HG02588 (cell line): ENCODE measurements around the gene PPCDC.

Experiments
- ATAC-seq: cut with Tn5 transposase; IDR thresholded peaks from one replicate; pipeline ENCODE4 v1.9.1; 2021; ENCODE audit warnings: mild to moderate bottlenecking, moderate library complexity; ENCODE audit not compliant: unreplicated experiment

The PPCDC gene

DNA sequence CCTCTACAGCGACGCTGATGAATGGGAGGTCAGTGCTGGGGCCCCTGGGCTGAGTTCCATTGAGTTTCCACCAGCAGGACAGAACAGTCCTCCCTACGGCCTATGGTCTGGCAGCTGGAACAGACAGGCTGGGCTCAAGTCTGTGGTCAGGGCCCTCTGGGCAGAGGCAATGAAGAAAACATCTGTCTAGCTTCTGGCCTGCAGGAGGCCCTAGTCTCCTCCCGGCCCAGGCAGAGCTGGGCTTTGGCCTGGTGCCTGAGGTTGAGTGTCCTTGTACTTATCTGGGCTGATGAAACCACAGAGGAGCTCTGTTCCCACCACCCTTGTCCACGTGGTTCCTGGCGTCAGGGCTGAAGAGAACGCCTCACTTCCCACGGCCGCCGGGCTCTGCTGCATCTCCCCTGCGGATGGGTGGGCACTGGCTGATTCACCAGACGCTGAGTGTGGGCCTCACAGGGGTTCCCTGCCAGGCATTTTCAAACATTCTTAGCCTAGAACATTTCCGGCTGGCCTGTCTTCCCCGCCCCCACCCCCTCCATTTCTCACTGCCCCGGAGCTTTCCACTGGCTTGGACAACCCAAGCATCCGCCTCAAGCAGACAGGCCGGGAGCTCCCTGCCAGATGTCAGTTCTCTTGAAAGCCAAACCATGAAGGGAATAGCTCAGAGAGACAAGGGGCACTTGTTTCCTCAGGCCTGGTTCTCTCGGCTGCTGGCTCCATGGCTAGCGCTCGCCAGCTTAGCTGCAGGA lies 20.3 kb downstream of the PPCDC start:
- peak; percentile 15 for ATAC-seq

DNA sequence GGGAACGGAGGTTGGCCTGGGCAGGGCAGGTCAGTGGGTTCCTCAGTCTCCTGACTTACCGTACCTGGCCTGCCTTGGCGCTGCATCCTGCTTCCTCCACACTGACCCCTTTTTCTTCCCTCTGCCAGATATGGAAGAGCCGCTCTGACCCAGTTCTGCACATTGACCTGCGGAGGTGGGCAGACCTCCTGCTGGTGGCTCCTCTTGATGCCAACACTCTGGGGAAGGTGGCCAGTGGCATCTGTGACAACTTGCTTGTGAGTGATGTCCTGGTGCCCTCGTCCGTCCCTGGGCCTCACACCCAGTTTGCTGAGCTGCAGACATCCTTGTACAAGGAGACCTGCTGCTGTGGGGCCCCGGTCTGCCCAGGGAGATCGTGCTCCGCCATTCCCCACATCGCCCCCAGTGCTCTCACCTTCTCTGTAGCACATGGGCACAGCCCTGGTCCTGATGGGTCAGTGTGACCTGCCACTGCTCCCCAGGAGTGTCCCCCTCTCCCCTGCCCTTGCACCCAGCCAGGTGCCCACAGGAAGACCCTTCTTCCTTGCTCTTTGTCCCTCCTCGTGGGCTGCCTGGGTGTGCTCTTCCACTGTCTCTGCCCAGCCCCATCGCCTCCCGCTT lies 21.0 kb downstream of the PPCDC start:
- ATAC-seq, result no peak

DNA sequence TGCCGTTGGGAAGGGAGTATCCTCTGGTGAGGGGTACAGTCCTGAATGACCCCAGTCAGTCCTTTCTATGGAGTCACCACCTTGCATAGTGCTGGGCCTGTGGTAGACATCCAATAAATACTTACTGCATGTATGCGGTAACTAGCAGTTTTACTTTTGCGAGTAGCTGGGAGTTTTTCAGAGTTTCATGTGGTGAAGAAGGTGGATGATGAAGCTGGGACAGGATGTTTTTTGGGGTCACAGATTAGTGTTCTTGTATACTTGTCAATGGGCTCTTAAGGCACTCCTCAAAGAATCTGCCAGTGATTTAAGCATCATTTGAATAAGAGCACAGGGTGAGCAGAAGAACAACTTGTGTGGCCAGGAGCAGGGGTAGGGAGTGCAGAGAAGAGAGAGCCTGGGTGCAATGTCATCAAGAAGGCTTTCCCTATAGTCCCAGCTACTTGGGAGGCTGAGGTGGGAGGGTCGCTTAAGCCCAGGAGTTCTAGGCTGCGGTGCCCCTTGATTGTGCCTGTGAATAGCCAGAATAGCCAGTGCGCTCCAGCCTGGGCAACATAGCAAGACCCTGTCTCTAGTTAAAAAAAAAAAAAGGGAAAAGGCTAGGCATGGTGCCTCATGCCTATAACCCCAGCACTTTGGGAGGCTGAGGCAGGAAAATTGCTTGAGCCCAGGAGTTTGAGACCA lies 22.1 kb downstream of the PPCDC start:
- ATAC-seq, result no peak

DNA sequence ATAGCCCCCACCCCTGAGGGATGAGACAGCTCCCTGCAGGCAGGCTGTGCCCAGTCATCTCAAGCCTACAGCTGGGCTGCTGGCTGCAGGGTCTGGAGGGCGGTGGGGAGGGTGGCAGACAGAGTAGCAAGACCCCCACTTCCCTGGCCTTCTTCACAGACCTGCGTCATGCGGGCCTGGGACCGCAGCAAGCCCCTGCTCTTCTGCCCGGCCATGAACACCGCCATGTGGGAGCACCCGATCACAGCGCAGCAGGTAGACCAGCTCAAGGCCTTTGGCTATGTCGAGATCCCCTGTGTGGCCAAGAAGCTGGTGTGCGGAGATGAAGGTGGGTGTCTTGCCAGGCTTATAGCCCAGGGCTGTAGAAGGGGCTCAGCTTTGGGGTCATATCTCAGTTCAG lies 25.0 kb downstream of the PPCDC start:
- ATAC-seq, result no peak

DNA sequence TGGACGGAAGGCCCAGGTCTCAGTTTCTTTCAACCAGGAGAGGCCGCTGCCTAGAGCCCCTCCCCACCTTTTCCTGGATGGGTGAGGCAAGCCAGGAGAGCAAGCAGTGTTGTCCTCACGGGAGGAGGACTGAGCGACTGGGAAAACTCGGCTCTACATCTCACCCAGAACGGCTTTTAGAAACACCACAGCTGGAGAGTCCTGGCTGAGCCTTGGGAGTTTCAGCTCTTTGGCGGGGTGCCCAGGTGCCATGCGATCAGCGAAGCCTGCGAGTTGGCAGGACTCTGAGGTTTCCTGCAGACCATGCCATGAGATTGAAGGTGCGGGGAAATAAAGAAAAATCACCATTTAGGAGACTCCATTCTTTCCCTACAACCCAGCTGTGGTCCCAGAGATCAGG lies 26.0 kb downstream of the PPCDC start:
- no peak for ATAC-seq

DNA sequence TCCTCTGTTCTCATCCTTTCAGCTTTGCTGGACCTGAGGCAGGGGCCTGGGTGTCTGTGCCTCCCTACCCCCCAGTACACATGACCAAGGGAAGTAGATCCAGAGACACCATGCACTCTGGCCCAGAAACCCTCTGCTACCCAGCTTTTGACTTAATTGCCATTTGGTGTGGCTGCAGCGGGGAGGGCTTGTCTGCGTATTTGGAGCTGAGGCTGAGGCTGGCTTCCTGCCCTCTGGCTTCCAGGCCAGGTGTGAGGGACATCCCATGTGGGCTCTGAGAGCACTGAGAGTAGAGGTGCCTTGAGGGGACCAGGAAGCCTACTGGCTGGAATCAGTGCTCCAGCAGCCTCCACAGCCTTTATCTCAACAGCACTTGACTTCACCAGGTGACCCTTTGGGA lies 26.9 kb downstream of the PPCDC start:
- ATAC-seq, result no peak

DNA sequence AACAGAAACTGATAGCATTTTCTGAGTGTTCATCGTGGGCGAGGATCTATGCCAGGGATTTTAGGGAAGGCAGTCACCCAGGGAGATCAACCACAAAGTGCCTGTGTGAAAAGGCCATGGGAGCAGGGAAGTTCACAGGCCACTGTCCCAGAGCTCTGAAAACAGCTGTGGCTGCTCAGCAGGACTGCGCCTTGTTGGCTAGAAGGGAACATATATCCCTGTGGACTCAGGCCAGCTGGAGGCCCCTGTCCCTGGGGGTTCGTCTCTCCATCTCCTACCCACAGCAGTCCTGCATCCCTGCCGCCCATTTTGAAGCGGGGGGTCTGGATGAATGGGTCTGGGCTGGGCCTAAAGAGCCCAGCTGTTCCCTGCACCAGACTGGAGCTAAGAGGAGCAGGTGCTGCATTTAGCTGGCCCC lies 27.8 kb downstream of the PPCDC start:
- no peak for ATAC-seq

DNA sequence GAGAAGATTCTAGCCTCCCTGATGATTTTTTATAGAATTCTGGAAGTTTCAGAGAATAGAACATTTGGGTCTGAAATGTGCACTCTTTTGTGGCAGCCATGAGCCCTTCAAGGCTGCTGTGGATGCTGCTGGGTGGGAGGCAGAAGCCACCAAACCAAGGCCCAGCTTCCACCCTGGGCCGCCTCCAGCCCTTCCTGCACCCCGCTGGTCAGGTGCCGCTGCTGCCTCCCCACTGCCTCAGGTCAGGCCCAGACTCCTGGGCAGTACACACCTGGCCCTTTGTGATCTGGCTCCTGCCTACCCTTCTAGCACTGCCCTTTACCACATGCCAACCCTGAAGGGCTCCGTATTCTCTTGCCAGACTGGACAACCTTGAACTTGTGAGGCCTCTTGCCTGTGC lies 28.3 kb downstream of the PPCDC start:
- no peak for ATAC-seq

DNA sequence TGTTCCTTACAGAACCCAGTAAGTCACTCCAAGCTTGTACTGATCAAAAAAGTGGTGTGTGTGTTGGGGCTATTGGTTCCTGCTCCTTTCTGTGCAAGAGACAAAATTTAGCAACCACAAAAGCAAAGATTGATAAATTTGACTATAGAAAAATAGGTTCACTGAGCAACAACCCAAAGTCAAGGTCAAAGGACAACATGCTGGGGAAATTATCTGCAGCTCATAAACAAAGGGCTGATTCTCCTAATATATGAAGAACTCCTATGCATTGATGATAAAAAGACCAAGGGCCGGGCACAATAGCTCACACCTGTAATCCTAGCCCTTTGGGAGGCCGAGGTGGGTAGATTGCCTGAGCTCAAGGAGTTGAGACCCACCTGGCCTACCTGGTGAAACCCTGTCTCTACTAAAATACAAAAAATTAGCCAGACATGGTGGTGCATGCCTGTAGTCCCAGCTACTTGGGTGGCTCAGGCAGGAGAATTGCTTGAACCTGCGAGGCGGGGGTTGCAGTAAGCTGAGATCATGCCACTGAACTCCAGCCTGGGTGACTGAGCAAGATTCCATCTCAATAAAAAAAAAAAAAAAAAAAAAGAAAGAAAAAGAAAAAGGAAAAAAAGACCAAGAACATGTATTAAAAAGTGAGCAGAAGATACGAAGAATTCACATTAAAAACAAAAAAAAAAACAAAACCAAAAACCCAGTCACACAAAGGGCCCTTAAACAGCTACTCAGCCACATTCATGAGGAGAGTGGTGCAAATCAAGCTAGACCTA lies 29.8 kb downstream of the PPCDC start:
- ATAC-seq, result no peak

DNA sequence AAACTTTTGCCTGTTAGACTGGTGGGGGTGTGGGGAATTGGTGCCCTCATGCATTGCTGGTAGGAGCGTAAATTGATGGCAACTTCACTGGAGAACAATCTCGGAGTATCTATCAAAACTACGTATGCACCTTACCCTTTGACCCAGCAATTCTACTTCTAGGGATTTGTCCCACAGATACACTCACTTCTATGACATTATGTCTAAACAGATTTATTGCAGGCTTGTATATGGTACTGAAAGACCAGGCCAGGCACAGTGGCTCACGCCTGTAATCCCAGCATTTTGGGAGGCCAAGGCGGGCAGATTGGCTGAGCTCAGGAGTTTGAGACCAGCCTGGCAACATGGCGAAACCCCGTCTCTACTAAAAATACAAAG lies 30.3 kb downstream of the PPCDC start:
- no peak for ATAC-seq

DNA sequence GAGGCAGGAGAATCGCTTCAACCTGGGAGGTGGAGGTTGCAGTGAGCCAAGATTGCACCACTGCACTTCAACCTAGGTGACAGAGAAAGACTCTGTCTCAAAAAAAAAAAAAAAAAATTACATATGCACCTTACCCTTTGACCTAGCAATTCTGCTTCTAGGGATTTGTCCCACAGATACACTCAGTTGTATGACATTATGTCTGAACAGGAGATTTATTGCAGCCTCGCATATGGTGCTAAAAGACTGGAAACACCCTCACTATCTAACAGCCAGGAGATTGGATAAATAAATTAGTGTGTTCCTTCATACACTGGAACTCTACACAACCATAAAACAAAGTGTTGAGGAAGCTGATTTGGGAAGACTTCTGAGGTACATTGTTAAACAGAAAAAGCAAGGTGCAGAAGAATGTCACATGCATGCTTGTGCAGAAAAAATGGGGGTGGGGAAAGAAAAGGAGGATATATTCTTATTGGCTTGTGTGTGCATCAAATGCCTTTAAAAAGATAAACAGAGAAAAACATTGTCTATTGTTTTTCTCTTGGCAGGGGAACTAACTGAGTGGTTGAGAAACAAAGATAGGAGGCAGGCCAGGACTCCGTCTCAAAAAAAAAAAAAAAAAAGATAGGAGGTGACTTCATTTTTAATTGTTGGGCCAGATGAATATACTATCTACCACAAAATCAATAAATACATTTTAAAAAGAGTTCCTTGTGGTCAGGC lies 30.9 kb downstream of the PPCDC start:
- ATAC-seq, result no peak

DNA sequence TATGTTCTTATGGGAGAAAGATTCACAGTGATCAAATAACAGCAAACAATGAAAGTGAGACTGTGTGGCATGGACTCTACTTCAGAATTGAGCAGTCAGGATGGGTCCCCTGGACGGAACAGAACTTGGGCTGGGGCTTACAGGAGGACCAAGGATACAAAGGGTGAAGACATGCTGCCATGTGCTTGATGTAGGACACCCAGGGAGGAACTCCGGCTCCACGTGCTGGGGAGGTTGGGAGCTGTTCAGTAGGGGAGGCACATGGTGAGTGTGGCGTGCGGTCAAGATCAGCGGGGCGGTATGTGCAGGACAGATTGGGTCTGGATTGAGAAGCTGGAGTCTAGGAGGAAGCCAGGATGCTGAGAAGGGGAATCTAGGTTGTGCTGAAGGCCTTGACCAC lies 32.6 kb downstream of the PPCDC start:
- no peak for ATAC-seq

DNA sequence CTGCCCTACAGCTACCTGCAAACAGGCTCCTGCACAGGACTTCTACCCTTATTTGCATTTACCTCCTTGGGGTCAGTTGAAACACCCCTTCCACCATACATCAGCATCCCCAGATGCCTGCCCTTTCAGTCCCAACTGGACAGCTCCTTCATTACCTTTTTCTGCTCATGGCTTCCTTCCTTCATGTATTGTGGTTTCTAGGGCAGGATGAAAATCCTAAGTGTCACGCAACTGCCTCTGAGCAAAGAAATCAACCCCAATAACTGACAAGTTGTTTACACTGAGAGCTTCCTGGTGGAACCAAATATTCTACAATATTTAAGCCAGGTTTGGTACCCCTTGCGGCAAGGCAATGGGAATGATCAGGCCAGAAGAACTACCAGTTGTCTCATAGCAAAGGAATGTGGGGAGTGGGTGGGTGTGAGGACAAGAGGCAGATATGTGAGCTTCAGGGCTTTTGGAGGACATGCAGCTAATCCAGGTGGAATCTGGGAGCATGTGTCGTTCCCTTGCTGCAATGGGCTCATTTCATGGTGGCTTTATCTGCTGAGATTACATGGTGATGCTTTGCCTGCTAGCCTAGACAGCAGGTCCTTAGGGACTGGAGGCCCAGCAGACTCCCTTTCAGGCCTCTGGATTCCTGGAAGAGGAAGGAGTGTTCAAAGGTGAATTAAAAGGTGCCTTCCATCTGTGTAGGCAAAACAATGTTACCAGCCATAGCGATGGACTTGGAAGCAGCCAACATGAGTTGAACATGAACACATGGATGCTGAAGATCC lies 34.9 kb downstream of the PPCDC start:
- no peak for ATAC-seq

DNA sequence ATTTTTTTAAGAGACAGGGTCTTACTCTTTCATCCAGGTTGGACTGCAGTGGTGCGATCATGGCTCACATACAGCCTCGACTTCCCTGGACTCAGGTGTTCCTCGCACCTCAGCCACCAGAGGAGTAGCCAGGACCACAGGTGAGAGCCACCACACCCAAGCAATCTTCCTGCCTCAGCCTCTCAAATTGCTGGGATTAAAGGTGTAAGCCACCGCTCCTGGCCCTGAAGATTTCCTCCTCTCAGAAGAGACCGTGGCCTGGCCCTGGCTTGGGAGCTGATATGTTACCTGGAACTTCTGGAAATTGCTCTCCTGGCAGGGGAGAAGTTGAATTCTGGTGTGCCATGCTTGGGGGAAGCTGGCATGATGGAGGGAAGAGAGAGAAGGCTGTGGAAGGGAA lies 36.2 kb downstream of the PPCDC start:
- ATAC-seq, result no peak

DNA sequence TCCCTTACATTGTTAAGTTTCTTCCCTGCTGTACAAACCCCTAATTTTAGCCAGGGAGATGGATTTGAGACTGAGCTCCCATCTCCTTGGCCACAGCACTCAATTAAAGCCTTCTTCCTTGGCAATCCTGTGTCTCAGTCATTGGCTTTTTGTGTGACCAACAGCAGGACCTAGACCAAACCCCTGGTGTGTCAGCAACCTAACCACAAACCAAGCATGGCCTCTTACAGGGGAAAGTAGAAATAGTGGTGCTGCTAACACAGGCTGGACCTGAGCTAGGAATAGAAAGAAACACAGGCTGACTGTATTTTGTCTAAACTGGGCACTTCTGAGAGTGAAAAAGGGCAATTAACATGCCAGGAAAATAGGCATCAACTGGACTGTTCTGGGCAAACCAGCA lies 37.9 kb downstream of the PPCDC start:
- peak; percentile 57 for ATAC-seq

DNA sequence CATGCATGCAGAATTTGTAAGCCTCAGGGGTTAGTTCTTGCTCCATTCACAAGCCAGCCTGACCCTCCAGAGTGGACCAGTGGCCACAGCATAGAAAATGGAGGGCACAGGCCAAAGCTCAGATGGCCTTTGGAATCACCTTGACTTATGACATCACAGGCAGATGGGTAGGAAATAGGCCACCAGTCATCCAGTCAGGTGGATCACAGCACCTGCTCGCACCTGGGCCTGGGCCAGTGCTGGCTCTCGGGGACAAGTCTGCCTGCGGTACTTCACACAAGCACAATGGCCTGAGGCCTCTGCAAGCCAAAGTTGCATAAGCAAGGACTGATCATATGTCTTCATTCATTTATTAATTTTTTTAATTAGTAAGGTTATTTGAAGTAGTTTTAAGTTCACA lies 39.3 kb downstream of the PPCDC start:
- no peak for ATAC-seq

DNA sequence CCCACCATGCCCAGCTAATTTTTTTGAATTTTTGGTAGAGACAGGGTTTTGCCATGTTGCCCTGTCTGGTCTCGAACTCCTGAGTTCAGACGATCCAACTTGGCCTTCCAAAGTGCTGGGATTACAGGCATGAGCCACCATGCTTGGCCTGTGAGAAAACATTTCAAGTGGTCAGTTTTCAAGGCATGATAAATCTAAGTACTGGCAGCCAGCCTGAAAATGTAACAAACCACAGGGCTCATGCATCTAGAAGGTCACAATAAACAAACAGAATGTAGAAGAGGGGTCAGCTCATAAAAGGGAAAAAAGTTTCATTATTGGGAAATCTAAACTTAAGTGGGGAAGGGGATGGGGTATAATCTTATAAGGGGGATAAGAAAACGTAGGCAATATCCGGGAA lies 39.9 kb downstream of the PPCDC start:
- no peak for ATAC-seq

DNA sequence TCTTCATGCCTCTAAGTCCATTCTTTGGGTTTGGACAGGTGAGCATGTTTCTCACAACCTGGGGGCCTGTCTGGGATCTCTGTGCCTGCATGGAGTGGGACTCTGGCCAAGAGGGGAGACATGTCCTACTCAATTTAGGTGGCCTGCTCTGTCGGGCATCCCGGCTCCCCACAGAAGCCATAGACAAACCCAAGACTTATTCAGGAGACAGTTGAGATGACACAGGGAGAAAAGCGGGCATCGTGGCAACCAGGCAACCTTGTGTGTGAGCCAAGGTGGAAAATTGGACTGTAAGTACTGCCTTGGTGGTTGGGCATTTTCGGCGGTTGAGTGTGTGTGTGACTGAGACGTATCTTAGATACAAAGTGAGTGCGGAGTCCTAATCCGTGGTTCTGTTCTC lies 40.5 kb downstream of the PPCDC start:
- ATAC-seq, result no peak

DNA sequence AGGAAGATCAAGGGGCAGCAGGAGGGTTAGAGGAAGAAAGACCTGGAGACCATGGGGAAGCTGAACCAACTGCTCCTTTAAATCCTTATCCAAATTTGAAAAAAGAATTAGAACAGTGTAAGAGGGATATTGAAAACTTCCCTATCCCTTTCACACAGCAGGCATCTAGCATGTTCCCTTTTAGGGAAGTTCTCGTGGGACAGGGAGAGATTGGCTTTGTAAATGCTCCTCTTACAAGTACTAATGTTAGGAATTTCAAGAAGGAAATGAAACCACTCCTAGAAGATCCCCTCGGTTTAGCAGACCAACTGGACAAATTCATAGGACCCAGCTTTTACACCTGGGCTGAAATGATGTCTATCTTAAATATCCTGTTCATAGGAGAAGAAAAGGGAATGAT lies 41.5 kb downstream of the PPCDC start:
- ATAC-seq, result no peak

DNA sequence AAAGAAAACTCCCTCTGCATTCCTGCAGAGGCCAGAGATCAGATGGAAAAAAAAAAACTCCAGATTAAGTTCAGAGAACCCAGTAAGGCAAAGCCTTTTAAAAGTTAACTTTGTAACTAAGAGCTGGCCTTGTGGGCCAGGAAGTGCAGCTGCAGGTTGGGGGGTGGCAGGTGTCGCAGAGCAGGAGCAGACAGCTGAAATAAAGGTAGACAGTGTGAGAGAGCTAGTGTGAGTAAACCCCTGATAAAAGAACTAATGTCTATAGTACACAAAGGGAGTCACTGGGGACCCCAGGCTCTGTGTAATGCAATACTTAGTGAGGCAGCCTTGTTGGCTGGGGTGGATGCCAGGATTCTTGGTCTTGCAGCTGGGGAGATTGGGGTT lies 42.1 kb downstream of the PPCDC start:
- no peak for ATAC-seq
